Cardiac fibroblast (primary cell): ENCODE results near the gene GPC6.

Experiments used
- DNase-seq, 2 donors: peaks; one replicate each; pipeline versions ENCODE4 v3.0.0 to v3.0.0-alpha.2; 2010; ENCODE audit warnings: low read depth in 2 of 2
- H3K4me3 ChIP-seq, 2 donors: replicated peaks in 1 of 2; 1 replicate in 1 of 2; 2 replicates in 1 of 2; pipeline ENCODE4 v1.5.1; 2011; ENCODE audit warnings: low read depth in 2 of 2, low read length in 2 of 2, mild to moderate bottlenecking in 2 of 2, moderate library complexity in 1 of 2
- CTCF ChIP-seq: IDR thresholded peaks from one replicate; pipeline ENCODE4 v1.5.1; 2011; ENCODE audit warnings: low read depth, mild to moderate bottlenecking, low read length, inconsistent platforms

The GPC6 gene

GRCh38 chr13:93279982-93280381, 53.4 kb downstream of the GPC6 start:
- no peak for TF ChIP-seq CTCF
- DNase-seq = no peak
- no peak overlapping the region for H3K4me3 ChIP-seq

GRCh38 chr13:93280688-93281087, 54.1 kb downstream of the GPC6 start:
- H3K4me3 ChIP-seq = no peak overlapping the region
- no peak for DNase-seq
- no peak for TF ChIP-seq CTCF

- no peak for DNase-seq
- no peak overlapping the region for H3K4me3 ChIP-seq
- no peak for TF ChIP-seq CTCF
Measured at GRCh38 chr13:93283255-93283654, 56.6 kb downstream of the GPC6 start.

- no peak overlapping the region for H3K4me3 ChIP-seq
- no peak for TF ChIP-seq CTCF
- no peak for DNase-seq
Measured at GRCh38 chr13:93284064-93284463, 57.5 kb downstream of the GPC6 start.

- no peak for DNase-seq
- H3K4me3 ChIP-seq = no peak overlapping the region
- TF ChIP-seq CTCF = no peak
Measured at GRCh38 chr13:93286047-93286446, 59.4 kb downstream of the GPC6 start.

GRCh38 chr13:93289053-93289452, 62.4 kb downstream of the GPC6 start:
- no peak for DNase-seq
- H3K4me3 ChIP-seq = no peak overlapping the region
- no peak for TF ChIP-seq CTCF

GRCh38 chr13:93289842-93290241, 63.2 kb downstream of the GPC6 start:
- DNase-seq = no peak
- H3K4me3 ChIP-seq = no peak overlapping the region
- TF ChIP-seq CTCF = no peak
